Measurements from ENCODE around the gene PIGM.
A peak's percentile ranks its signal among the peaks of the same experiment; 100 is the strongest.

The PIGM gene

GRCh38 chr1:160031365-160032164, at the start of gene PIGM:
TSS of gene PIGM (minus strand) at chr1:160031990. CDS start at chr1:160031739, 251 bp downstream.
- DNase-seq: peak; percentile 99

GRCh38 chr1:160081261-160081936, 49.6 kb upstream of the PIGM start, which contains the start of gene KCNJ9:
TSS of gene KCNJ9 (plus strand) at chr1:160081538. CDS start at chr1:160084031, 2,493 bp downstream.
- peak; percentile 25 for DNase-seq

- peak; percentile 70 for DNase-seq
These were observed 48.8 kb upstream of the PIGM start for GRCh38 chr1:160080381-160081100.

GRCh38 chr1:160079448-160079847, 47.7 kb upstream of the PIGM start:
- DNase-seq: no peak

GRCh38 chr1:160078512-160079195, 46.9 kb upstream of the PIGM start:
- peak; percentile 70 for DNase-seq

GRCh38 chr1:160077486-160077885, 45.7 kb upstream of the PIGM start:
- no peak for DNase-seq

GRCh38 chr1:160076295-160076694, 44.5 kb upstream of the PIGM start:
- no peak for DNase-seq

- DNase-seq: no peak
These were observed 44.0 kb upstream of the PIGM start for GRCh38 chr1:160075836-160076235.

- no peak for DNase-seq
These were observed 43.1 kb upstream of the PIGM start for GRCh38 chr1:160074865-160075264.

GRCh38 chr1:160071289-160071688, 39.5 kb upstream of the PIGM start:
- no peak for DNase-seq

GRCh38 chr1:160070243-160071163, 38.7 kb upstream of the PIGM start:
- peak; percentile 86 for DNase-seq

- DNase-seq: no peak
These were observed 37.9 kb upstream of the PIGM start, which contains the start of gene KCNJ10 for GRCh38 chr1:160069460-160070231. TSS of gene KCNJ10 (minus strand) at chr1:160070160. CDS start at chr1:160042532, 27,628 bp downstream.

GRCh38 chr1:160068225-160068624, 36.4 kb upstream of the PIGM start:
- DNase-seq: no peak

GRCh38 chr1:160066829-160067745, 35.3 kb upstream of the PIGM start:
- DNase-seq: no peak

- no peak for DNase-seq
These were observed 33.0 kb upstream of the PIGM start for GRCh38 chr1:160064746-160065145.

- DNase-seq: no peak
These were observed 32.4 kb upstream of the PIGM start for GRCh38 chr1:160064164-160064563.

- DNase-seq: no peak
These were observed 31.4 kb upstream of the PIGM start for GRCh38 chr1:160063176-160063575.

GRCh38 chr1:160062230-160062532, 30.4 kb upstream of the PIGM start:
- no peak for DNase-seq

- DNase-seq: no peak
These were observed 29.8 kb upstream of the PIGM start for GRCh38 chr1:160061369-160062229.
